ENCODE results near the gene PDE7B. TPM values are rescaled to one million over a fixed set of nuclear protein-coding genes. Genes with fewer than 3 reads are reported as not detected.
"Not testable (repeated sequence)": the region's sequence is repeated elsewhere in the genome, so short reads cannot be mapped to it uniquely, and the experiment has no call there.

Gene PDE7B
- total RNA-seq, 3 donors from 2014 or later = 0.05 to 0.18 TPM; not detected in 1

- not testable (repeated sequence) for H3K27me3 Mint-ChIP-seq (ENCODE audit: low read depth); H3K4me1 Mint-ChIP-seq (ENCODE audit: low read depth); ATAC-seq; H3K4me3 Mint-ChIP-seq; H3K9me3 Mint-ChIP-seq; DNase-seq; H3K36me3 Mint-ChIP-seq (ENCODE audit: insufficient read depth)
These were observed 13.4 kb downstream of the PDE7B start for GRCh38 chr6:135864929-135865328.

- Mint-ChIP-seq H3K4me3 (no peak overlapping the region), H3K36me3 (ENCODE audit: insufficient read depth) (peaks cover 4% of the 10 kb centered on the region), H3K4me1 (ENCODE audit: low read depth) (no peaks in the 10 kb centered on the region), H3K9me3 (peaks cover 5% of the 10 kb centered on the region), H3K27me3 (ENCODE audit: low read depth) (no peaks in the 10 kb centered on the region)
- ATAC-seq (no peak), DNase-seq (no peak)
These were observed 15.1 kb downstream of the PDE7B start for GRCh38 chr6:135866445-135867123.

- no peaks in the 10 kb centered on the region for H3K27me3 Mint-ChIP-seq (ENCODE audit: low read depth)
- no peak for DNase-seq
- no peaks in the 10 kb centered on the region for H3K4me1 Mint-ChIP-seq (ENCODE audit: low read depth)
- ATAC-seq = no peak
- H3K4me3 Mint-ChIP-seq = no peak overlapping the region
- peaks cover 4% of the 10 kb centered on the region for H3K36me3 Mint-ChIP-seq (ENCODE audit: insufficient read depth)
- H3K9me3 Mint-ChIP-seq = peaks cover 5% of the 10 kb centered on the region
These were observed 15.8 kb downstream of the PDE7B start for GRCh38 chr6:135867332-135867731.

- no peaks in the 10 kb centered on the region for H3K27me3 Mint-ChIP-seq (ENCODE audit: low read depth)
- peaks cover 5% of the 10 kb centered on the region for H3K9me3 Mint-ChIP-seq
- no peak overlapping the region for H3K4me3 Mint-ChIP-seq
- peaks cover 4% of the 10 kb centered on the region for H3K36me3 Mint-ChIP-seq (ENCODE audit: insufficient read depth)
- H3K4me1 Mint-ChIP-seq (ENCODE audit: low read depth) = no peaks in the 10 kb centered on the region
- DNase-seq = no peak
- ATAC-seq = peak; percentile 46 to 61
These were observed 18.4 kb downstream of the PDE7B start for GRCh38 chr6:135869857-135870256.

- DNase-seq = no peak
- ATAC-seq = no peak
- no peaks in the 10 kb centered on the region for H3K27me3 Mint-ChIP-seq (ENCODE audit: low read depth)
- no peaks in the 10 kb centered on the region for H3K36me3 Mint-ChIP-seq (ENCODE audit: insufficient read depth)
- peaks cover 1% of the 10 kb centered on the region for H3K4me1 Mint-ChIP-seq (ENCODE audit: low read depth)
- H3K9me3 Mint-ChIP-seq = no peaks in the 10 kb centered on the region
- no peak overlapping the region for H3K4me3 Mint-ChIP-seq
These were observed 19.2 kb downstream of the PDE7B start for GRCh38 chr6:135870722-135871121.

GRCh38 chr6:135871296-135871695 is 19.8 kb downstream of the PDE7B start:
- DNase-seq (no peak), ATAC-seq (no peak)
- Mint-ChIP-seq H3K4me3 (no peak overlapping the region), H3K27me3 (ENCODE audit: low read depth) (no peaks in the 10 kb centered on the region), H3K9me3 (no peaks in the 10 kb centered on the region), H3K4me1 (ENCODE audit: low read depth) (peaks cover 4% of the 10 kb centered on the region), H3K36me3 (ENCODE audit: insufficient read depth) (no peaks in the 10 kb centered on the region)

- DNase-seq (no peak), ATAC-seq (no peak)
- no peak overlapping the region for H3K4me3 Mint-ChIP-seq
- H3K27me3 Mint-ChIP-seq (ENCODE audit: low read depth) = no peaks in the 10 kb centered on the region
- H3K4me1 Mint-ChIP-seq (ENCODE audit: low read depth) = peaks cover 4% of the 10 kb centered on the region
- H3K36me3 Mint-ChIP-seq (ENCODE audit: insufficient read depth) = no peaks in the 10 kb centered on the region
- no peaks in the 10 kb centered on the region for H3K9me3 Mint-ChIP-seq
These were observed 20.4 kb downstream of the PDE7B start for GRCh38 chr6:135871878-135872277.

GRCh38 chr6:135875446-135875845 is 23.9 kb downstream of the PDE7B start:
- ATAC-seq (no peak), DNase-seq (no peak)
- H3K9me3 Mint-ChIP-seq = no peaks in the 10 kb centered on the region
- peaks cover 21% of the 10 kb centered on the region for H3K4me1 Mint-ChIP-seq (ENCODE audit: low read depth)
- no peaks in the 10 kb centered on the region for H3K27me3 Mint-ChIP-seq (ENCODE audit: low read depth)
- H3K36me3 Mint-ChIP-seq (ENCODE audit: insufficient read depth) = no peaks in the 10 kb centered on the region
- no peak overlapping the region for H3K4me3 Mint-ChIP-seq

- DNase-seq (no peak), ATAC-seq (no peak)
- H3K36me3 Mint-ChIP-seq (ENCODE audit: insufficient read depth) = no peaks in the 10 kb centered on the region
- H3K9me3 Mint-ChIP-seq = no peaks in the 10 kb centered on the region
- peaks cover 27% of the 10 kb centered on the region for H3K4me1 Mint-ChIP-seq (ENCODE audit: low read depth)
- no peaks in the 10 kb centered on the region for H3K27me3 Mint-ChIP-seq (ENCODE audit: low read depth)
- no peak overlapping the region for H3K4me3 Mint-ChIP-seq
These were observed 24.6 kb downstream of the PDE7B start for GRCh38 chr6:135876058-135876457.

GRCh38 chr6:135877666-135878065 is 26.2 kb downstream of the PDE7B start:
- H3K36me3 Mint-ChIP-seq (ENCODE audit: insufficient read depth) = no peaks in the 10 kb centered on the region
- no peak overlapping the region for H3K4me3 Mint-ChIP-seq
- peaks cover 42% of the 10 kb centered on the region for H3K4me1 Mint-ChIP-seq (ENCODE audit: low read depth)

GRCh38 chr6:135880066-135880972 is 28.8 kb downstream of the PDE7B start:
- peak; percentile 93 for ATAC-seq
- Mint-ChIP-seq H3K27me3 (ENCODE audit: low read depth) (no peaks in the 10 kb centered on the region), H3K4me3 (peak overlapping the region; percentile 81), H3K9me3 (no peaks in the 10 kb centered on the region), H3K4me1 (ENCODE audit: low read depth) (peaks cover 47% of the 10 kb centered on the region), H3K36me3 (ENCODE audit: insufficient read depth) (no peaks in the 10 kb centered on the region)
- peak; percentile 29 for DNase-seq

More at GRCh38 chr6:135877666-135878065, 26.2 kb downstream of the PDE7B start:
- no peak for DNase-seq
- H3K27me3 Mint-ChIP-seq (ENCODE audit: low read depth) = no peaks in the 10 kb centered on the region
- H3K9me3 Mint-ChIP-seq = no peaks in the 10 kb centered on the region
- no peak for ATAC-seq

- ATAC-seq (no peak), DNase-seq (no peak)
- Mint-ChIP-seq H3K27me3 (ENCODE audit: low read depth) (no peaks in the 10 kb centered on the region), H3K36me3 (ENCODE audit: insufficient read depth) (no peaks in the 10 kb centered on the region), H3K4me1 (ENCODE audit: low read depth) (peaks cover 38% of the 10 kb centered on the region), H3K4me3 (no peak overlapping the region), H3K9me3 (no peaks in the 10 kb centered on the region)
These were observed 31.5 kb downstream of the PDE7B start for GRCh38 chr6:135883045-135883444.

- H3K36me3 Mint-ChIP-seq (ENCODE audit: insufficient read depth) = no peaks in the 10 kb centered on the region
- ATAC-seq (no peak), DNase-seq (no peak)
- no peaks in the 10 kb centered on the region for H3K27me3 Mint-ChIP-seq (ENCODE audit: low read depth)
- H3K4me1 Mint-ChIP-seq (ENCODE audit: low read depth) = peaks cover 38% of the 10 kb centered on the region
- H3K9me3 Mint-ChIP-seq = no peaks in the 10 kb centered on the region
- no peak overlapping the region for H3K4me3 Mint-ChIP-seq
These were observed 32.0 kb downstream of the PDE7B start for GRCh38 chr6:135883536-135883935.

- ATAC-seq (no peak), DNase-seq (no peak)
- Mint-ChIP-seq H3K4me3 (no peak overlapping the region), H3K9me3 (no peaks in the 10 kb centered on the region), H3K27me3 (ENCODE audit: low read depth) (no peaks in the 10 kb centered on the region), H3K36me3 (ENCODE audit: insufficient read depth) (no peaks in the 10 kb centered on the region), H3K4me1 (ENCODE audit: low read depth) (peaks cover 38% of the 10 kb centered on the region)
These were observed 32.6 kb downstream of the PDE7B start for GRCh38 chr6:135884136-135884535.

- ATAC-seq (no peak), DNase-seq (no peak)
- Mint-ChIP-seq H3K9me3 (no peaks in the 10 kb centered on the region), H3K36me3 (ENCODE audit: insufficient read depth) (no peaks in the 10 kb centered on the region), H3K27me3 (ENCODE audit: low read depth) (no peaks in the 10 kb centered on the region), H3K4me3 (no peak overlapping the region), H3K4me1 (ENCODE audit: low read depth) (peaks cover 11% of the 10 kb centered on the region)
These were observed 35.6 kb downstream of the PDE7B start for GRCh38 chr6:135887069-135887468.

Data from activated T-cell treated with anti-CD3 and anti-CD28 coated beads, Interleukin-2, amount 50 U/mL, for 4 hours (primary cell).